Measurements from ENCODE around the gene PMM1. TPM values are rescaled to one million over a fixed set of nuclear protein-coding genes. Genes with fewer than 3 reads are reported as not detected.

PMM1 gene
- total RNA-seq, 1 experiment from 2014 or later, result 18.6 TPM

DNA sequence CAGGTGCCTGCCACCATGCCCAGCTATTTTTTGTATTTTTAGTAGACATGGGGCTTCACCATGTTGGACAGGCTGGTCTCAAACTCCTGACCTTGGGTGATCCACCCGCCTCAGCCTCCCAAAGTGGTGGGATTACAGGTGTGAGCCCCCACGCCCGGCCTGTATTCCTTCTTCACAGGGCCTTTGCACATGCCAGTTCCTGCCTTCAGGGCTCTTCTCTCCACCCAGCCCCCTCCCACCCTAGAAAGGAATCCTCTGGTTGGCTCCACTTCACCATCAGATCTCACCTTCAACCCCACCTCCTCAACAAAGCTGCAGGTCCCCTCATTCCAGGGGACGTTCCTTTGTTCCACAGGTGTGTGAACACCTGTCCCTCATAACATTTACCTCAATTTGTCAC, 47.4 kb downstream of the PMM1 start:
- Histone ChIP-seq H3K79me2 (ENCODE audit: low read length) (peaks cover 58% of the 10 kb centered on the region), H3K4me3 (ENCODE audit: low read length) (peak overlapping the region; percentile 98), H3F3A (ENCODE audit: low read length, unreplicated experiment) (no peaks in the 10 kb centered on the region), H2AFZ (ENCODE audit: low read length) (no peak overlapping the region), H3K9ac (ENCODE audit: low read length) (no peak overlapping the region), H3K36me3 (ENCODE audit: low read depth, low read length) (0 out of 2 replicates have a peak, but pooled peaks cover 3% of the 10 kb centered on the region), H3K27me3 (ENCODE audit: low read length) (no peaks in the 10 kb centered on the region), H3K9me3 (ENCODE audit: low read length) (no peaks in the 10 kb centered on the region), H3K27ac (ENCODE audit: low read length) (no peak overlapping the region), H3K4me2 (ENCODE audit: low read length) (peak overlapping the region; percentile 98), H3K9me2 (replicated peaks; ENCODE audit: low read length) (no peaks in the 10 kb centered on the region), H3K4me1 (ENCODE audit: insufficient read depth, low read length) (0 out of 2 replicates have a peak, but pooled peaks cover 6% of the 10 kb centered on the region), H4K20me1 (ENCODE audit: low read length) (peaks cover 20% of the 10 kb centered on the region)
- intact Hi-C loops (cut with micrococcal nuclease), result no loop called here
- POLR2A ChIA-PET (ENCODE audit: unreplicated experiment), result no interaction called here
- BruUV-seq (replicated peaks), result no TSS peak
- no peak for TF ChIP-seq EZH2phosphoT487 (IDR thresholded peaks at IDR 0.05; ENCODE audit: borderline replicate concordance, low read length)
- no peak for TF ChIP-seq EZH2 (IDR thresholded peaks at IDR 0.05; ENCODE audit: low read length, unreplicated experiment)
- DNase-seq (no peak), ATAC-seq (no peak)
- CTCF ChIA-PET, result no interaction called here

DNA sequence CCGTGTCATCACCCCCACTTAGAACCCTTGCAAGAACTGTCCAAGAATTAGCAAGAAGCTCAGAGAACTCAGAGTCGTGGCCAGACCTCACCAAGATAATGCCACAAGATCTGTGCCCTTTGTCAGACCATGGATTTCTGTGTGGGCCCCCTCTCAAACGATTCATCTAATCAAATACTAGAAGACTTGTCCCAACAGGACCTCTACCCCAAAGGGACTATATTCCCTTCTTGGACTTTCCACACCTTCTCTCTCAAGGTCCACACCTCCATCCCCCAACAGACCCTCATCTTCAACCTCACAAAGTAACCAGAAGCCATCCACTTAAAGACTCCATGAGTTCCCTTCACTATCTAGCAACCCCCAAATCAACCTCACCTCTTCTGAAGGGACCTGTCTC, 48.2 kb downstream of the PMM1 start:
- ATAC-seq (no peak), DNase-seq (no peak)
- Histone ChIP-seq H3F3A (ENCODE audit: low read length, unreplicated experiment) (no peaks in the 10 kb centered on the region), H3K27me3 (ENCODE audit: low read length) (no peaks in the 10 kb centered on the region), H3K4me3 (ENCODE audit: low read length) (0 out of 2 replicates have a peak overlapping the region, but pooled peaks have one; percentile 18), H3K79me2 (ENCODE audit: low read length) (peaks cover 58% of the 10 kb centered on the region), H3K9me3 (ENCODE audit: low read length) (no peaks in the 10 kb centered on the region), H2AFZ (ENCODE audit: low read length) (no peak overlapping the region), H3K9me2 (replicated peaks; ENCODE audit: low read length) (no peaks in the 10 kb centered on the region), H3K9ac (ENCODE audit: low read length) (no peak overlapping the region), H3K27ac (ENCODE audit: low read length) (no peak overlapping the region), H4K20me1 (ENCODE audit: low read length) (peaks cover 20% of the 10 kb centered on the region), H3K36me3 (ENCODE audit: low read depth, low read length) (0 out of 2 replicates have a peak, but pooled peaks cover 3% of the 10 kb centered on the region), H3K4me1 (ENCODE audit: insufficient read depth, low read length) (0 out of 2 replicates have a peak, but pooled peaks cover 6% of the 10 kb centered on the region), H3K4me2 (ENCODE audit: low read length) (peak overlapping the region; percentile 98; the same call in 1 of the 2 replicates)
- intact Hi-C loops (cut with micrococcal nuclease), result no loop called here
- ChIA-PET POLR2A (ENCODE audit: unreplicated experiment) (no interaction called here), CTCF (interaction anchor here (0.6 kb wide), 1 partner anchor 84 kb away, joined by 5 read pairs; no protein-coding TSS in a partner anchor)
- TF ChIP-seq EZH2 (IDR thresholded peaks at IDR 0.05; ENCODE audit: low read length, unreplicated experiment) (no peak), EZH2phosphoT487 (IDR thresholded peaks at IDR 0.05; ENCODE audit: borderline replicate concordance, low read length) (no peak)
- TF ChIP-seq, protein P1, sequence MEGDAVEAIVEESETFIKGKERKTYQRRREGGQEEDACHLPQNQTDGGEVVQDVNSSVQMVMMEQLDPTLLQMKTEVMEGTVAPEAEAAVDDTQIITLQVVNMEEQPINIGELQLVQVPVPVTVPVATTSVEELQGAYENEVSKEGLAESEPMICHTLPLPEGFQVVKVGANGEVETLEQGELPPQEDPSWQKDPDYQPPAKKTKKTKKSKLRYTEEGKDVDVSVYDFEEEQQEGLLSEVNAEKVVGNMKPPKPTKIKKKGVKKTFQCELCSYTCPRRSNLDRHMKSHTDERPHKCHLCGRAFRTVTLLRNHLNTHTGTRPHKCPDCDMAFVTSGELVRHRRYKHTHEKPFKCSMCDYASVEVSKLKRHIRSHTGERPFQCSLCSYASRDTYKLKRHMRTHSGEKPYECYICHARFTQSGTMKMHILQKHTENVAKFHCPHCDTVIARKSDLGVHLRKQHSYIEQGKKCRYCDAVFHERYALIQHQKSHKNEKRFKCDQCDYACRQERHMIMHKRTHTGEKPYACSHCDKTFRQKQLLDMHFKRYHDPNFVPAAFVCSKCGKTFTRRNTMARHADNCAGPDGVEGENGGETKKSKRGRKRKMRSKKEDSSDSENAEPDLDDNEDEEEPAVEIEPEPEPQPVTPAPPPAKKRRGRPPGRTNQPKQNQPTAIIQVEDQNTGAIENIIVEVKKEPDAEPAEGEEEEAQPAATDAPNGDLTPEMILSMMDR (conservative IDR thresholded peaks at IDR 0.05; ENCODE audit: low read depth, low read length), result no peak
- no TSS peak for BruUV-seq (replicated peaks)

DNA sequence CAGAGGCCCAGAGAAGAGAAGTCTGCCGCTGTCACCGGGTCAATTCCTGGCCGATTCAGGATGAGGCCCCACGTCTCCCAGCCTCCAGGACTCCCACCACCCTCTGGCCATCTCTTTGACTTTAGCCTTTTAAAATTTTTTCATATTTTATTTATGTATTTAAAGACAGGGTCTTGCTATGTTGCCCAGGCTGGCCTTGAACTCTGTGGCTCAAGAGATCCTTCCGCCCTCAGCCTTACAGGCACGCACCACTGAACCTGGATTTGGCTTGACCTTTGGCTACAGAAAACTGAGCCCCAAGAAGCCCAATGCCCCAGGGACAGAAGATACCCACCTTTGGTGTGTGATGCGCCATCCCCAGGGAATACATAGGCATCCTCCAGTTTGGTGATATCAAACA, 49.3 kb downstream of the PMM1 start:
- Histone ChIP-seq H3K9me2 (replicated peaks; ENCODE audit: low read length) (no peaks in the 10 kb centered on the region), H3K27me3 (ENCODE audit: low read length) (no peaks in the 10 kb centered on the region), H3K36me3 (ENCODE audit: low read depth, low read length) (0 out of 2 replicates have a peak, but pooled peaks cover 3% of the 10 kb centered on the region), H3K4me3 (ENCODE audit: low read length) (no peak overlapping the region), H3K9ac (ENCODE audit: low read length) (no peak overlapping the region), H3K27ac (ENCODE audit: low read length) (no peak overlapping the region), H3K79me2 (ENCODE audit: low read length) (peaks cover 58% of the 10 kb centered on the region), H3K4me1 (ENCODE audit: insufficient read depth, low read length) (0 out of 2 replicates have a peak, but pooled peaks cover 6% of the 10 kb centered on the region), H4K20me1 (ENCODE audit: low read length) (peaks cover 20% of the 10 kb centered on the region), H3F3A (ENCODE audit: low read length, unreplicated experiment) (no peaks in the 10 kb centered on the region), H3K9me3 (ENCODE audit: low read length) (no peaks in the 10 kb centered on the region), H2AFZ (ENCODE audit: low read length) (no peak overlapping the region), H3K4me2 (ENCODE audit: low read length) (no peak overlapping the region)
- POLR2A ChIA-PET (ENCODE audit: unreplicated experiment), result interaction anchor here (0.5 kb wide), 1 partner anchor 49 kb away, joined by 8 read pairs; the partner anchor contains the start of gene PMM1
- CTCF ChIA-PET, result no interaction called here
- DNase-seq (no peak), ATAC-seq (no peak)
- intact Hi-C loops (cut with micrococcal nuclease), result no loop called here
- TF ChIP-seq EZH2phosphoT487 (IDR thresholded peaks at IDR 0.05; ENCODE audit: borderline replicate concordance, low read length) (no peak), EZH2 (IDR thresholded peaks at IDR 0.05; ENCODE audit: low read length, unreplicated experiment) (no peak)
- TF ChIP-seq, protein P1 (conservative IDR thresholded peaks at IDR 0.05; ENCODE audit: low read depth, low read length), result no peak
- BruUV-seq (replicated peaks), result no TSS peak

All from PC-3 (cell line).